NOMO-1 treated with DMSO at 0.1 percent for 48 hours (cell line): ENCODE data around the gene MCM8.

Experiments used
- DNase-seq: peaks from one replicate; lab custom pipeline; 2025; ENCODE audit not compliant: unreplicated experiment; lab: John Stamatoyannopoulos, UW

MCM8 gene

GRCh38 chr20:6040958-6041807 lies 90.7 kb downstream of the MCM8 start:
- DNase-seq: no peak

GRCh38 chr20:6041808-6042265 lies 91.4 kb downstream of the MCM8 start:
- no peak for DNase-seq

- DNase-seq: no peak
Measured at GRCh38 chr20:6044115-6044514, 93.7 kb downstream of the MCM8 start.

- DNase-seq: no peak
Measured at GRCh38 chr20:6045566-6045965, 95.1 kb downstream of the MCM8 start.

- no peak for DNase-seq
Measured at GRCh38 chr20:6046432-6046831, 96.0 kb downstream of the MCM8 start.

- DNase-seq: no peak
Measured at GRCh38 chr20:6048391-6048790, 97.9 kb downstream of the MCM8 start.
